ENCODE measurements around the gene TAF4.

GRCh38 chr20:62040933-62041332, 24.7 kb downstream of the TAF4 start:
- TF ChIP-seq CTCF (IDR thresholded peaks at IDR 0.05) = no peak
- TF ChIP-seq POLR2A (IDR thresholded peaks at IDR 0.05) = no peak

Measured in Peyer's patch (tissue), 4 donors.